PC-9 (cell line): ENCODE measurements around the gene EYS. TPM values are rescaled to one million over a fixed set of nuclear protein-coding genes. Genes with fewer than 3 reads are reported as not detected.

Experiments used
- BruUV-seq: library from RNA; stranded (reverse); fragments of 400-500 nt; replicated peaks from 2 replicates; lab custom pipeline; 2021; lab: Mats Ljungman, UMichigan
- CTCF ChIA-PET: fragments of 300-600 bp; sonication (Branson Sonifier 250); formaldehyde crosslinking; loops from one replicate; lab custom pipeline; 2022; ENCODE audit warnings: antibody characterized with exemption; lab: Charles Lee
- POLR2A ChIA-PET: fragments of 300-600 bp; sonication (Branson Sonifier 250); formaldehyde crosslinking; loops from one replicate; lab custom pipeline; 2022; ENCODE audit warnings: antibody characterized with exemption; ENCODE audit not compliant: unreplicated experiment; lab: Charles Lee
- DNase-seq, 2 experiments: peaks; one replicate each; pipeline versions ENCODE4 v3.0.0 to v3.0.0-alpha.2; 2015 to 2022; ENCODE audit warnings: mixed read lengths in 1 of 2
- H2AFZ ChIP-seq: fragments of 200-600 bp; sonication (generic); 2 replicates; pipeline ENCODE4 v1.8.1; 2017; ENCODE audit warnings: antibody characterized with exemption
- H3F3A ChIP-seq: fragments of 200-600 bp; sonication (generic); 2 replicates; pipeline ENCODE4 v1.8.1; 2017; ENCODE audit warnings: antibody characterized with exemption, mild to moderate bottlenecking, low read depth; ENCODE audit not compliant: insufficient read depth
- H3K27ac ChIP-seq: fragments of 200-600 bp; sonication (generic); 2 replicates; pipeline ENCODE4 v1.6.1; 2016; ENCODE audit warnings: mixed run types
- H3K27me3 ChIP-seq: fragments of 200-600 bp; sonication (generic); 2 replicates; pipeline ENCODE4 v1.6.1; 2016; ENCODE audit warnings: low read depth, mixed run types; ENCODE audit not compliant: insufficient read depth
- H3K36me3 ChIP-seq: fragments of 200-600 bp; sonication (generic); 2 replicates; pipeline ENCODE4 v1.6.1; 2016; ENCODE audit warnings: low read depth, mixed run types
- H3K4me1 ChIP-seq: fragments of 200-600 bp; sonication (generic); replicated peaks from 2 replicates; pipeline ENCODE4 v1.6.1; 2016; ENCODE audit warnings: mixed run types; ENCODE audit not compliant: insufficient read depth
- H3K4me2 ChIP-seq: fragments of 200-600 bp; sonication (generic); 2 replicates; pipeline ENCODE4 v1.6.1; 2017; ENCODE audit warnings: mixed run types
- H3K4me3 ChIP-seq: fragments of 200-600 bp; sonication (generic); 2 replicates; pipeline ENCODE4 v1.6.1; 2016; ENCODE audit warnings: mixed run types
- H3K79me2 ChIP-seq: fragments of 200-600 bp; sonication (generic); 2 replicates; pipeline ENCODE4 v1.6.1; 2017; ENCODE audit warnings: low read depth, mixed run types
- H3K9me2 ChIP-seq: fragments of 200-600 bp; sonication (generic); 2 replicates; pipeline ENCODE4 v1.8.1; 2017; ENCODE audit warnings: mild to moderate bottlenecking; ENCODE audit not compliant: insufficient read depth
- H3K9me3 ChIP-seq: fragments of 200-600 bp; sonication (generic); 2 replicates; pipeline ENCODE4 v1.8.1; 2016; ENCODE audit warnings: low read depth; ENCODE audit not compliant: insufficient read depth
- H4K20me1 ChIP-seq: fragments of 200-600 bp; sonication (generic); 2 replicates; pipeline ENCODE4 v1.8.1; 2017; ENCODE audit not compliant: insufficient read depth
- CTCF ChIP-seq: fragments of 200-600 bp; sonication (generic); conservative IDR thresholded peaks from 2 replicates; pipeline ENCODE4 v1.6.1; 2017; ENCODE audit warnings: mixed run types, antibody characterized with exemption, mild to moderate bottlenecking, moderate library complexity
- EZH2 ChIP-seq: fragments of 200-600 bp; sonication (generic); IDR thresholded peaks from 2 replicates; pipeline ENCODE4 v1.8.0; 2017; ENCODE audit warnings: antibody characterized with exemption, low read depth
- intact Hi-C: fragments of 100-400 bp; cut with micrococcal nuclease; formaldehyde crosslinking; loops from one replicate; pipeline ENCODE4 v1.10.0; 2022; ENCODE audit not compliant: unreplicated experiment
- total RNA-seq: library from RNA; stranded (reverse); gene quantifications from 2 replicates; pipeline ENCODE4 v1.2.3, GENCODE V29; 2021

EYS gene
- total RNA-seq, 1 experiment from 2014 or later = not detected

GRCh38 chr6:64330694-64331307 lies 1376.2 kb downstream of the EYS start:
- Histone ChIP-seq H3K4me2 (no peak overlapping the region), H3F3A (no peaks in the 10 kb centered on the region), H3K9me3 (no peaks in the 10 kb centered on the region), H3K27ac (no peak overlapping the region), H3K4me3 (no peak overlapping the region), H4K20me1 (no peaks in the 10 kb centered on the region), H3K79me2 (no peaks in the 10 kb centered on the region), H3K36me3 (no peaks in the 10 kb centered on the region), H3K4me1 (no peaks in the 10 kb centered on the region), H3K27me3 (no peaks in the 10 kb centered on the region), H2AFZ (no peak overlapping the region), H3K9me2 (no peaks in the 10 kb centered on the region)
- ChIA-PET POLR2A (no interaction called here), CTCF (interaction anchor here (0.6 to 0.7 kb wide), 3 partner anchors 97 to 1826 kb away, joined by 3 to 6 read pairs (median 3); no protein-coding TSS in a partner anchor)
- DNase-seq = peak; percentile 48 to 51
- intact Hi-C loops = loop anchor here (2.0 to 5.0 kb wide), 2 partner anchors 318 to 408 kb away; no protein-coding TSS in a partner anchor
- TF ChIP-seq EZH2 = no peak
- peak; percentile 73 for TF ChIP-seq CTCF
- BruUV-seq = no TSS peak

- Histone ChIP-seq H2AFZ (no peak overlapping the region), H3K4me1 (no peaks in the 10 kb centered on the region), H3K79me2 (no peaks in the 10 kb centered on the region), H3K4me2 (no peak overlapping the region), H3F3A (no peaks in the 10 kb centered on the region), H3K9me3 (no peaks in the 10 kb centered on the region), H3K36me3 (no peaks in the 10 kb centered on the region), H4K20me1 (no peaks in the 10 kb centered on the region), H3K9me2 (no peaks in the 10 kb centered on the region), H3K27me3 (no peaks in the 10 kb centered on the region), H3K27ac (no peak overlapping the region), H3K4me3 (no peak overlapping the region)
- TF ChIP-seq EZH2 (no peak), CTCF (no peak)
- ChIA-PET POLR2A (no interaction called here), CTCF (no interaction called here)
- intact Hi-C loops = no loop called here
- no peak for DNase-seq
- BruUV-seq = no TSS peak
These were observed 1380.1 kb downstream of the EYS start for GRCh38 chr6:64326939-64327338.

- no peaks in the 10 kb centered on the region for H3K79me2 ChIP-seq
- H3K4me1 ChIP-seq = no peaks in the 10 kb centered on the region
- ChIA-PET CTCF (no interaction called here), POLR2A (no interaction called here)
- BruUV-seq = no TSS peak
- no peak overlapping the region for H3K27ac ChIP-seq
- no peak overlapping the region for H3K4me3 ChIP-seq
- H3K9me3 ChIP-seq = no peaks in the 10 kb centered on the region
- TF ChIP-seq EZH2 (no peak), CTCF (no peak)
- H3K27me3 ChIP-seq = no peaks in the 10 kb centered on the region
- intact Hi-C loops = no loop called here
- H4K20me1 ChIP-seq = no peaks in the 10 kb centered on the region
- no peak overlapping the region for H3K4me2 ChIP-seq
- no peaks in the 10 kb centered on the region for H3F3A ChIP-seq
- H2AFZ ChIP-seq = no peak overlapping the region
- H3K36me3 ChIP-seq = no peaks in the 10 kb centered on the region
- no peak for DNase-seq
- no peaks in the 10 kb centered on the region for H3K9me2 ChIP-seq
These were observed 1381.9 kb downstream of the EYS start for GRCh38 chr6:64325093-64325492.
